Naive B cell (primary cell): ENCODE results near the gene REEP1. TPM values are rescaled to one million over a fixed set of nuclear protein-coding genes. Genes with fewer than 3 reads are reported as not detected.
"Not testable (repeated sequence)": the region's sequence is repeated elsewhere in the genome, so short reads cannot be mapped to it uniquely, and the experiment has no call there.

Experiments
- ATAC-seq, 2 donors: fragments of 150-1000 bp; cut with Tn5 transposase; 2 replicates each; pipeline ENCODE4 v1.10.0; 2021; ENCODE audit warnings: low read depth in 2 of 2, mild to moderate bottlenecking in 2 of 2, moderate library complexity in 2 of 2
- DNase-seq: peaks from one replicate; pipeline ENCODE4 v3.0.0; 2022
- H3K27ac Mint-ChIP-seq, 6 donors: one replicate each; pipeline ENCODE4 v1.8.0; 2020 to 2022; ENCODE audit warnings: mild to moderate bottlenecking in 6 of 6, mixed read lengths in 6 of 6, moderate library complexity in 5 of 6, inconsistent platforms in 2 of 6
- H3K27me3 Mint-ChIP-seq, 3 donors: one replicate each; pipeline ENCODE4 v1.8.0; 2021 to 2022; ENCODE audit warnings: mixed read lengths in 3 of 3, mild to moderate bottlenecking in 1 of 3
- H3K36me3 Mint-ChIP-seq, 2 donors: one replicate each; pipeline ENCODE4 v1.8.0; 2020 to 2022; ENCODE audit warnings: mixed read lengths in 2 of 2, inconsistent platforms in 1 of 2, mild to moderate bottlenecking in 1 of 2
- H3K4me1 Mint-ChIP-seq, 3 donors: one replicate each; pipeline ENCODE4 v1.8.0; 2020 to 2022; ENCODE audit warnings: mixed read lengths in 3 of 3, inconsistent platforms in 1 of 3, mild to moderate bottlenecking in 1 of 3, moderate library complexity in 1 of 3
- H3K4me3 Mint-ChIP-seq, 8 donors: one replicate each; pipeline ENCODE4 v1.8.0; 2020 to 2022; ENCODE audit warnings: mild to moderate bottlenecking in 8 of 8, mixed read lengths in 8 of 8, moderate library complexity in 8 of 8, inconsistent platforms in 2 of 8
- H3K9me3 Mint-ChIP-seq, 7 donors: one replicate each; pipeline ENCODE4 v1.8.0; 2020 to 2022; ENCODE audit warnings: mixed read lengths in 7 of 7, mild to moderate bottlenecking in 5 of 7, inconsistent platforms in 2 of 7, moderate library complexity in 1 of 7
- polyA plus RNA-seq, 6 donors: library from polyadenylated mRNA; unstranded; fragments of 300-500 nt; fragmentation: Illumina TruSeq; gene quantifications; one replicate each; pipeline ENCODE4 v1.2.3, GENCODE V29; 2021; ENCODE audit warnings: low read depth in 6 of 6

The REEP1 gene
- polyA plus RNA-seq, 6 donors from 2014 or later = 0.11 TPM; not detected in 5

DNA sequence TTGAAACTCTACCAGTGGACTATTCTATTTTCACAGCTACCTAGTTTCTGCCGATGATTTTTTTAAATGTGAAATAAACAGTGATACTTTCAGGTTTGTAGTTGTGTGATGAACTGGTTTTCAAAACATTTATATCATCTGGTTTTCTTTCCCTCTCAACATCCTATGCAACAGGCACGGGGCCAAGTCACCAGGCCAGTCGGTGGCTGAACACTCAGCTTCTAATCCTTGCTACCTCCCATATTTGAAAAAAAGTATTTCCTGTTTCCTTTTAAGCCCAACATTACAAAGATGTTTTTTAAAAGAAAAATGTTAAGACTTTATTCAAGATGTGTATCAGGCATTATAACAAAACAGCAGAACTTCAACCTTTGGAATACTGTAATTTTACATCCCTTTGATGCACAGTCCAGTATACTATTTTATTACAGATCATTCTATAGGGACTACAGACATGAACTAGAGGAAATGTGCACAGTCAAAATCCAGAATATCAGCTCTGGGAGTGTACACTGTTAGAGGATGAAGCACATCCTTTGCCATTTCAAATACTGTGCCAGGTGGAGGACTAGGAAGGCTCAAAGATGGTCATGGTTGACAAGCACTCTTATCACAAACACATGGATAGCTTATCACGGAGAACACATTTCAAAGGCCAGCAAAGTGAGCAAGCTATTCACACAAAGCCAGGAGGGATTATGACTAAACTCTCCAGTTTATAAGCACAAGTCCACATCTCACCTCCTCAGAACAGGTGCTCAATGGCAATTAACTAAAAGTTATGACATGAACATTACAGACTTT, 123.5 kb downstream of the REEP1 start:
- Mint-ChIP-seq H3K9me3 (no peaks in the 10 kb centered on the region), H3K27ac (peak overlapping the region in 4 of 6 donors; percentile 29 to 75 (median 44)), H3K36me3 (peaks cover 6 to 22% of the 10 kb centered on the region in 2 donors), H3K4me3 (no peak overlapping the region), H3K4me1 (peaks cover 6 to 10% (median 9%) of the 10 kb centered on the region in 3 donors), H3K27me3 (no peaks in the 10 kb centered on the region)
- no peak for DNase-seq
- ATAC-seq = no peak

- Mint-ChIP-seq H3K27ac (no peak overlapping the region), H3K4me3 (no peak overlapping the region), H3K27me3 (no peaks in the 10 kb centered on the region), H3K9me3 (no peaks in the 10 kb centered on the region), H3K4me1 (peaks cover 6 to 10% (median 9%) of the 10 kb centered on the region in 3 donors), H3K36me3 (peaks cover 6 to 25% of the 10 kb centered on the region in 2 donors)
- DNase-seq = no peak
- no peak for ATAC-seq
Observed at GRCh38 chr2:86213056-86213455, 124.4 kb downstream of the REEP1 start.

- ATAC-seq = no peak
- Mint-ChIP-seq H3K4me3 (peak overlapping the region in 1 of 8 donors; percentile 75), H3K4me1 (peaks cover 6 to 10% (median 9%) of the 10 kb centered on the region in 3 donors), H3K27me3 (no peaks in the 10 kb centered on the region), H3K36me3 (peaks cover 10 to 26% of the 10 kb centered on the region in 2 donors), H3K27ac (peak overlapping the region in 2 of 6 donors; percentile 4 to 65), H3K9me3 (no peaks in the 10 kb centered on the region)
- DNase-seq = no peak
Observed at GRCh38 chr2:86211796-86212188, 125.6 kb downstream of the REEP1 start.

DNA sequence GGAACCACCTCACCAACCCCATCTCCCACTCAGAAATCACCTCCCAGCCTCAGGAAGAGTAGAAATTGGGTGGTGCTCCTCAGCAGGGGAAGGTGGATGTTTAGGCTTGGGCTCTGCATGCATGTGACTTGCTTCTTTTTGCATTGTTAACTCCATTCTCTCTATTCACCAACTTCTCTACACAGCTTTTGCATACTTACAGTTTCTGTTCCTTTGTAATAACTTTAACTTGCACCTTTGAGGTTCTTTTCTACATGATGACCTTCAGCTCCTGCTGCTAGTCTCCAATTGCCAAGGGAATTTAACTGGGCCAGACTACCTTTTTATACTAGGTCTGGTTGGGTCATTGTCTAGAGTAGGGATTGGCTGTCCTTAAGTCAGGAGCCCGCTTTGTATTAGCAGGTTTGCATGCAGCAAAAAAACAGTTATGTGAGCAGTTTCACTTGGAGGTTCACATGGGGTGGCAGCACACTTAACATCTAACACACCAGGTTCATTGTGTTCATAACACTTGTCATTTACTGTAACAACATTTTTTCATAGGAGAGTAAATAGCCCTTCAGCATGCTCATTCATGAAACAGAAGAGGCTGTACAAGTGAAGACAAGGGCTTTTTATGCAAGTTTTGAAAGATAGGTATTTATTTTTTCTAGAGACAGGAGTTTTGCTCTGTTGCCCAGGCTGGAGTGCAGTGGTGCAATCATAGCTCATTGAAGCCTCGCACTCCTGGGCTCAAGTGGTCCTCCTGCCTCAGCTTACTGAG, 126.2 kb downstream of the REEP1 start:
- Mint-ChIP-seq H3K9me3 (no peaks in the 10 kb centered on the region), H3K27me3 (no peaks in the 10 kb centered on the region), H3K27ac (peak overlapping the region in 1 of 6 donors; percentile 72), H3K36me3 (peaks cover 15 to 29% of the 10 kb centered on the region in 2 donors), H3K4me1 (peaks cover 6 to 10% (median 9%) of the 10 kb centered on the region in 3 donors), H3K4me3 (no peak overlapping the region)
- DNase-seq (no peak), ATAC-seq (no peak)

DNA sequence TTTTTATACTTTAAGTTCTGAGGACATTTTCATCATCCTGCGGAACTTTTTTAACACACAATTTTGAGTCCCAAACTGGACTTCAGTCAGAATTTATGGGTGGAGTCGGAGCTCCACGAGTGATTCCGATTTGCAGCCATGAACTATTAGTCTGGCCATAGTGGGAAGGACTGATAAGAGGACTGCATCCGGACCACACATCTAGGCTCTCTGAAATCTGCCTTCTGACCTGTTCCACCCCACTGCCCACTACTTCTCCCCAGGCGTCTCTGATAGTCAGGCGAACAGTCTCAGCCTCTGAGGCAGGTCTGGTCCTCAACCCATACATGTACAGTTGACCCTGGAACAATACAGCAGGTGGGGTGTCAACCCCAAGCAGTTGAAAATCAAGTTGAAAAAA, 133.0 kb downstream of the REEP1 start:
- no peaks in the 10 kb centered on the region for H3K9me3 Mint-ChIP-seq
- H3K36me3 Mint-ChIP-seq = peaks cover 9 to 11% of the 10 kb centered on the region in 2 donors
- peak overlapping the region in 1 of 6 donors; percentile 61 for H3K27ac Mint-ChIP-seq
- no peaks in the 10 kb centered on the region for H3K27me3 Mint-ChIP-seq
- peaks cover 22 to 37% (median 29%) of the 10 kb centered on the region in 3 donors for H3K4me1 Mint-ChIP-seq
- DNase-seq (no peak), ATAC-seq (no peak)
- H3K4me3 Mint-ChIP-seq = peak overlapping the region in 1 of 8 donors; percentile 42

GRCh38 chr2:86203614-86204013, 133.8 kb downstream of the REEP1 start:
- no peak for ATAC-seq
- no peak for DNase-seq
- H3K4me3 Mint-ChIP-seq = peak overlapping the region in 1 of 8 donors; percentile 15
- no peaks in the 10 kb centered on the region for H3K27me3 Mint-ChIP-seq
- no peak overlapping the region for H3K27ac Mint-ChIP-seq
- H3K4me1 Mint-ChIP-seq = peaks cover 26 to 45% (median 33%) of the 10 kb centered on the region in 3 donors
- H3K36me3 Mint-ChIP-seq = peaks cover 9% of the 10 kb centered on the region in 2 donors
- no peaks in the 10 kb centered on the region for H3K9me3 Mint-ChIP-seq

- peak overlapping the region in 2 of 8 donors; percentile 44 to 94 for H3K4me3 Mint-ChIP-seq
- H3K9me3 Mint-ChIP-seq = no peaks in the 10 kb centered on the region
- no peaks in the 10 kb centered on the region for H3K27me3 Mint-ChIP-seq
- DNase-seq (no peak), ATAC-seq (no peak)
- H3K4me1 Mint-ChIP-seq = peaks cover 26 to 49% (median 33%) of the 10 kb centered on the region in 3 donors
- H3K36me3 Mint-ChIP-seq = peaks cover 8 to 9% of the 10 kb centered on the region in 2 donors
- H3K27ac Mint-ChIP-seq = peak overlapping the region in 2 of 6 donors; percentile 16 to 33
Observed at GRCh38 chr2:86202702-86203101, 134.7 kb downstream of the REEP1 start.

DNA sequence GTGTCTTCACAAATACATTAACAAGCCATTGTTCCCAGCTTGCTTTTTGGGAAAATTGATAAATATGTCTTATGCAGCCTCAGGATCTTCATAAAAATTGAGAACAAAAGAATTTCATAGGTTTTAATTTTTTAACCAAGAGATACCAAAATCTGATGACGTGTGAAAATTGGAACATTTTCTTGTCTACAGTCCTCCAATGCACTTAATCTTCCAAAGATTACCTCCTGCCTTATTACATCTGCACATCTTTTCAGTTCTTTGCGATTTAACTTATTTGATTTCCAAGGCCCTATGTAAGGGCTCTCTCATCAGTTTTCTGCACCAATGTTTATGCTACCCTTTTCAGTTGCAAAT, 135.1 kb downstream of the REEP1 start:
- H3K4me3 Mint-ChIP-seq = peak overlapping the region in 2 of 8 donors; percentile 44 to 94
- H3K4me1 Mint-ChIP-seq = peaks cover 26 to 49% (median 33%) of the 10 kb centered on the region in 3 donors
- H3K27ac Mint-ChIP-seq = peak overlapping the region in 2 of 6 donors; percentile 1 to 33
- H3K27me3 Mint-ChIP-seq = no peaks in the 10 kb centered on the region
- H3K36me3 Mint-ChIP-seq = peaks cover 8 to 9% of the 10 kb centered on the region in 2 donors
- DNase-seq (no peak), ATAC-seq (no peak)
- H3K9me3 Mint-ChIP-seq = no peaks in the 10 kb centered on the region

DNA sequence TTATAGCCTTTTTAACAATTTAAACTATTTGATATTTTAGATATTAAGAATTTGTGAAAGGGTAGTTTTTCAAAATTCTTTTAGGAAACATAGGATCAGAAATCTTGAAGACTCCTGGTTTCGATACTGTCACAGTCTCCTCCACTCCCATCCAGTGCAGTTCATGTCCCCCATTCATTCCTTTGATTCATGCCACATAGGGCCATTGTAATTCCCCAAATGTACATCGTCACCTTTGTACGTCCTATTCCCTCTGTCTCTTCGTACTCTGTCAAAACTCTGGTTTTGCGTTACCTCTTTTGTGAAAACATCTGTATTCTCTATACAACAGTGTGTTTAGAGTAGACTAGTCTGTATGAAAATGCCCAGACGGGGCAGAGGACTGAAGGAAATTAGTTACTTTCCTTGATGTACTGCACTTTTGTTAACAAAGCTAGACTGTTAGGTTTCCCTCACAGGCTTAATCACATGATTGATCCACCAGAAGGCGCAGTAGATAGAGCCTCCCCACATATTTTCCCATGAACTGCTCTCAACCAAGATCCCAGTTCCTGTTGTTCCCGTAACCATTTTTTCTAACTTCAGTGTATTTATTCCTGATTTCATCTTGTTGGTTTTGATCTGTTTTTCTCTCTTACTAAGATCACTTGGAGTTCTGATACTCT, 135.6 kb downstream of the REEP1 start:
- Mint-ChIP-seq H3K27ac (peak overlapping the region in 4 of 6 donors; percentile 3 to 66 (median 15)), H3K36me3 (peaks cover 5 to 8% of the 10 kb centered on the region in 2 donors), H3K9me3 (no peaks in the 10 kb centered on the region), H3K27me3 (no peaks in the 10 kb centered on the region), H3K4me3 (peak overlapping the region in 2 of 8 donors; percentile 47 to 94), H3K4me1 (peaks cover 29 to 52% (median 33%) of the 10 kb centered on the region in 3 donors)
- ATAC-seq = no peak
- DNase-seq = no peak

DNA sequence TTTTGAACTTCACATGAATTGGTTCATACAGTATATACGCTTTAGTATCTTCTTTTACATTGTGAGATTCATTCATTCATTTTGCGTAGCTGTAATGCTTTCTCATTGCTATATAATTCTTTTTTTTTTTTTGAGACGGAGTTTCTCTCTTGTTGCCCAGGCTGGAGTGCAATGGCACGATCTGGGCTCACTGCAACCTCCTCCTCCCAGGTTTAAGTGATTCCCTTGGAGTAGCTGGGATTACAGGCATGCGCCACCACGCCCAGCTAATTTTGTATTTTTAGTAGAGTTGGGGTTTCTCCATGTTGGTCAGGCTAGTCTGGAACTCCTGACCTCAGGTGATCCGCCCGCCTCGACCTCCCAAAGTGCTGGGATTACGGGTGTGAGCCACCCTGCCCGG, 136.9 kb downstream of the REEP1 start:
- DNase-seq, ATAC-seq, H3K9me3 Mint-ChIP-seq, H3K27me3 Mint-ChIP-seq, H3K36me3 Mint-ChIP-seq: not testable (repeated sequence)
- H3K27ac Mint-ChIP-seq = peak overlapping the region in 4 of 6 donors; percentile 22 to 44 (median 36)
- peaks cover 30 to 63% (median 40%) of the 10 kb centered on the region in 3 donors for H3K4me1 Mint-ChIP-seq
- peak overlapping the region; percentile 12 to 99 (median 92) for H3K4me3 Mint-ChIP-seq

DNA sequence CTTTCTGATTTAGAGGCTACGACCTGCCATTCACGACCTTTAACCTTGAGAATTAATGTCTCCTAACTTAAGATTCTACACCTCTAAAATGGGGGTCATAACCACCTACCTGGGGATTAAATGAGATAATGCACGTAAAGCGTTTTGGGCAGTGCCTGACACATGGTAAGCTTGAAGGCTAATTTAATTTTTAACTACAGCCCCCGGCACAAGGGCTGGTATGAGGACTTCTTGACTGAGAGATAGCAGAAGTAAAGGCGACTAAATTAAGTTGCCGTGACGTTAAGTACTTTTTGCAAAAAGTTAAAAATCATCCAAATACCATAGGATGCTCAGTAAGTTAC, 137.6 kb downstream of the REEP1 start:
- H3K27ac Mint-ChIP-seq = peak overlapping the region in 5 of 6 donors; percentile 91 to 98 (median 93)
- peaks cover 31 to 67% (median 47%) of the 10 kb centered on the region in 3 donors for H3K4me1 Mint-ChIP-seq
- H3K27me3 Mint-ChIP-seq = no peaks in the 10 kb centered on the region
- peaks cover 0 to 4% of the 10 kb centered on the region in 2 donors for H3K36me3 Mint-ChIP-seq
- no peaks in the 10 kb centered on the region for H3K9me3 Mint-ChIP-seq
- ATAC-seq = no peak
- peak overlapping the region; percentile 91 to 100 (median 99) for H3K4me3 Mint-ChIP-seq
- DNase-seq = no peak

DNA sequence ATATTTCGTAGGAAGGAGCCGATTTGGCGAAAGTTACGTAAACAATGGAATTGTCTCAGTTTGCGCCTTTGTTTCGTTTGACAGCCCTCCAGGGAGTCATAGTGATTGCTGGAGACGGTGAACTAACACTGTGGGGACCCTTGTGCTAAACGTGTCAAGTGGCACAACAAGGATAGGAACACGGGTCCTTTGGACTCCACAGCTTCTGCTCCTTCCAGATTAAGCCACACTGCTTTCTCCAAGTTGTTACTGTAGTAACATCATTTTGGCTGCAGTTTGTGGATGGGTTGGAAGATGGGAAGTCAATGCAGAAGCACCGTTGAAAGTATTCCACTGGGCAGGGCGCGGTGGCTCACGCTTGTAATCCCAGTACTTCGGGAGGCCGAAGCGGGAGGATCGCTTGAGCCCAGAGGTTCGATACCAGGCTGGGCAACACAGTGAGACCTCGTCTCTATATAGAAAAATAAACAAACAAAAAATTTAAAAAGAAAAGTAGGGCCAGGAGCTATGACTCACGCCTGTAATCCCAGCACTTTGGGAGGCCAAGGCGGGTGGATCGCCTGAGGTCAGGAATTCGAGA, 141.5 kb downstream of the REEP1 start:
- Mint-ChIP-seq H3K27ac (peak overlapping the region; percentile 91 to 97 (median 93)), H3K4me3 (peak overlapping the region; percentile 86 to 98 (median 95)), H3K36me3 (no peaks in the 10 kb centered on the region), H3K4me1 (peaks cover 32 to 73% (median 55%) of the 10 kb centered on the region in 3 donors), H3K27me3 (no peaks in the 10 kb centered on the region), H3K9me3 (no peaks in the 10 kb centered on the region)
- no peak for ATAC-seq
- DNase-seq = no peak
